GM20000 (cell line): ENCODE measurements around the gene FARS2.

Source experiments
- DNase-seq: peaks from one replicate; pipeline ENCODE4 v3.0.0; 2012; ENCODE audit warnings: low spot score
- CTCF ChIP-seq: IDR thresholded peaks from 2 replicates; pipeline ENCODE4 v1.5.1; 2012; ENCODE audit warnings: mild to moderate bottlenecking, control low read depth; ENCODE audit errors: extremely low read depth, missing control alignments

Gene FARS2

GRCh38 chr6:5459346-5459745, 198.0 kb downstream of the FARS2 start:
- DNase-seq: no peak
- TF ChIP-seq CTCF: no peak

GRCh38 chr6:5461365-5461764, 200.1 kb downstream of the FARS2 start:
- TF ChIP-seq CTCF: no peak
- no peak for DNase-seq

GRCh38 chr6:5462856-5463255, 201.5 kb downstream of the FARS2 start:
- TF ChIP-seq CTCF: no peak
- DNase-seq: no peak

- no peak for TF ChIP-seq CTCF
- no peak for DNase-seq
Observed at GRCh38 chr6:5463690-5464089, 202.4 kb downstream of the FARS2 start.

GRCh38 chr6:5464099-5464885, 203.0 kb downstream of the FARS2 start:
- no peak for TF ChIP-seq CTCF
- DNase-seq: no peak

GRCh38 chr6:5466281-5467136, 205.2 kb downstream of the FARS2 start:
- no peak for TF ChIP-seq CTCF
- DNase-seq: no peak

GRCh38 chr6:5468586-5468985, 207.3 kb downstream of the FARS2 start:
- no peak for DNase-seq
- TF ChIP-seq CTCF: no peak
